NB4 (cell line): ENCODE results near the gene ABCA4.

Experiments used
- CTCF ChIP-seq: IDR thresholded peaks from one replicate; pipeline ENCODE4 v1.5.1; 2012; ENCODE audit warnings: low read depth, low read length
- MYC ChIP-seq: IDR thresholded peaks from 2 replicates; pipeline ENCODE4 v1.6.1; 2011; ENCODE audit warnings: low read depth, low read length
- POLR2A ChIP-seq: IDR thresholded peaks from 2 replicates; pipeline ENCODE4 v1.6.1; 2011; ENCODE audit warnings: mild to moderate bottlenecking; ENCODE audit not compliant: insufficient read length; ENCODE audit errors: extremely low read depth

- TF ChIP-seq CTCF, result no peak
- no peak for TF ChIP-seq POLR2A
- TF ChIP-seq MYC, result no peak
Observed at GRCh38 chr1:94100129-94100784, 20.7 kb downstream of the ABCA4 start.
